ENCODE data around the gene PPP1R9B.
A peak's percentile ranks its signal among the peaks of the same experiment; 100 is the strongest.

The PPP1R9B gene

GRCh38 chr17:50157891-50158290, 7.4 kb upstream of the PPP1R9B start:
- no peak overlapping the region for H3K27ac Mint-ChIP-seq
- no peak for TF ChIP-seq CTCF (IDR thresholded peaks at IDR 0.05)
- no peak for DNase-seq
- no peaks in the 10 kb centered on the region for H3K36me3 Mint-ChIP-seq (ENCODE audit: low read depth)
- H3K9me3 Mint-ChIP-seq: no peaks in the 10 kb centered on the region
- H3K27me3 Mint-ChIP-seq (ENCODE audit: low read depth, poor library complexity): peaks cover 7% of the 10 kb centered on the region
- H3K4me1 Mint-ChIP-seq: peaks cover 45% of the 10 kb centered on the region
- no peak overlapping the region for H3K4me3 Mint-ChIP-seq

GRCh38 chr17:50155115-50155819, 4.8 kb upstream of the PPP1R9B start:
- Mint-ChIP-seq H3K4me1 (peaks cover 39% of the 10 kb centered on the region), H3K9me3 (no peaks in the 10 kb centered on the region), H3K27me3 (ENCODE audit: low read depth, poor library complexity) (no peaks in the 10 kb centered on the region), H3K4me3 (no peak overlapping the region), H3K27ac (peak overlapping the region; percentile 17), H3K36me3 (ENCODE audit: low read depth) (no peaks in the 10 kb centered on the region)
- no peak for DNase-seq
- no peak for TF ChIP-seq CTCF (IDR thresholded peaks at IDR 0.05)

GRCh38 chr17:50154604-50155003, 4.1 kb upstream of the PPP1R9B start:
- TF ChIP-seq CTCF (IDR thresholded peaks at IDR 0.05): no peak
- H3K4me3 Mint-ChIP-seq: no peak overlapping the region
- no peaks in the 10 kb centered on the region for H3K27me3 Mint-ChIP-seq (ENCODE audit: low read depth, poor library complexity)
- DNase-seq: no peak
- no peaks in the 10 kb centered on the region for H3K36me3 Mint-ChIP-seq (ENCODE audit: low read depth)
- H3K4me1 Mint-ChIP-seq: peaks cover 34% of the 10 kb centered on the region
- H3K9me3 Mint-ChIP-seq: no peaks in the 10 kb centered on the region
- no peak overlapping the region for H3K27ac Mint-ChIP-seq

GRCh38 chr17:50153650-50154575, 3.4 kb upstream of the PPP1R9B start:
- no peaks in the 10 kb centered on the region for H3K36me3 Mint-ChIP-seq (ENCODE audit: low read depth)

GRCh38 chr17:50152736-50153135, 2.3 kb upstream of the PPP1R9B start:
- Mint-ChIP-seq H3K27ac (peak overlapping the region; percentile 96), H3K4me1 (peaks cover 44% of the 10 kb centered on the region), H3K27me3 (ENCODE audit: low read depth, poor library complexity) (no peaks in the 10 kb centered on the region), H3K9me3 (no peaks in the 10 kb centered on the region), H3K36me3 (ENCODE audit: low read depth) (no peaks in the 10 kb centered on the region), H3K4me3 (peak overlapping the region; percentile 84)
- no peak for DNase-seq
- TF ChIP-seq CTCF (IDR thresholded peaks at IDR 0.05): no peak

More at GRCh38 chr17:50153650-50154575, 3.4 kb upstream of the PPP1R9B start:
- Mint-ChIP-seq H3K27me3 (ENCODE audit: low read depth, poor library complexity) (no peaks in the 10 kb centered on the region), H3K9me3 (no peaks in the 10 kb centered on the region), H3K4me1 (peaks cover 34% of the 10 kb centered on the region), H3K4me3 (no peak overlapping the region), H3K27ac (no peak overlapping the region)
- no peak for TF ChIP-seq CTCF (IDR thresholded peaks at IDR 0.05)
- DNase-seq: no peak

Measured in nephron progenitor cell (in vitro differentiated cells).